ENCODE data around the gene MBNL3.
"Not testable (repeated sequence)": the region's sequence is repeated elsewhere in the genome, so short reads cannot be mapped to it uniquely, and the experiment has no call there.

Gene MBNL3

DNA sequence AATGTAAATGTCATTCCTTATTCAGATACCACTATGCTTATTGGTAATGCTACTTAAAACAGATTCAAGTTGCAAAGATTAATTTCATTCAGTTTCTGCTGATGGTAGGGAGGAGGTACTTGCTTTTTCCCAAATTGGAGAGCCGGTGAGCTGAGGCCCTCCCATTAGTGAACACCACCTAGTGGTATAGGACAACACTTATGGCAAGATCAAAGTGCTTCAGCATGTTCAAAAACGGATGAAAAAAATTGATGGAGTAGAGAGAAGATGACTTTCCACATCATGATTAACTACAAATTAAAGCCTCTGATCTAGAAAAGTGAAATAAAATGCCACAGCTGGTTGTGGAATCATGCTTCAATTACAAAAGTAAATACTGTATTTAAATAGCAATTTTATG lies 112.9 kb downstream of the MBNL3 start:
- no peak overlapping the region for H2AFZ ChIP-seq (ENCODE audit: low read depth, low read length)
- no peak overlapping the region for H3K4me3 ChIP-seq (ENCODE audit: low read length)
- H3K9me3 ChIP-seq (ENCODE audit: low read length), result no peaks in the 10 kb centered on the region
- H3K27me3 ChIP-seq (ENCODE audit: insufficient read depth, low read length), result no peaks in the 10 kb centered on the region
- H3K36me3 ChIP-seq (ENCODE audit: insufficient read depth, low read length), result no peaks in the 10 kb centered on the region
- H3K4me1 ChIP-seq (ENCODE audit: insufficient read depth, low read length), result no peaks in the 10 kb centered on the region

DNA sequence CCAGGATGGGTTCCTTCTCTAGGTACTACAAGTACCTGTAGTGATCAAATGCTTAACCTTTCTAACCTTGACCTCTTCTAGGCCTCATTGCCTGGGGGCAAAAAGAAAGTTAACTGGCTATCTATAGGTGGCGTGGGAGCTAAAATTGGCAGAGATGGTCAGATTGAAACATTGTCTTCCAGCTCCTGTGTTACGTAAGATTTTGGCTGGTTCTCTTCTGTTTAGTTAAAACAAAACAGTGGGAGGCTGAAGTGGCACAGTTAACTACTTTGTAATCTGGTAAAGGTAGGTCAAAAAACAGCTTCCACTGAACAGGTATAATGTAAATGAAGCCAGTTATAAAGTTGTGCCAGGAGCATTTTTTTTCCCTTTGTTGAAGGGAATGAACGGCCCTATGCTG lies 115.2 kb downstream of the MBNL3 start:
- H3K4me3 ChIP-seq (ENCODE audit: low read length), result no peak overlapping the region
- no peak overlapping the region for H2AFZ ChIP-seq (ENCODE audit: low read depth, low read length)
- no peaks in the 10 kb centered on the region for H3K36me3 ChIP-seq (ENCODE audit: insufficient read depth, low read length)
- no peaks in the 10 kb centered on the region for H3K27me3 ChIP-seq (ENCODE audit: insufficient read depth, low read length)
- no peaks in the 10 kb centered on the region for H3K9me3 ChIP-seq (ENCODE audit: low read length)
- no peaks in the 10 kb centered on the region for H3K4me1 ChIP-seq (ENCODE audit: insufficient read depth, low read length)

DNA sequence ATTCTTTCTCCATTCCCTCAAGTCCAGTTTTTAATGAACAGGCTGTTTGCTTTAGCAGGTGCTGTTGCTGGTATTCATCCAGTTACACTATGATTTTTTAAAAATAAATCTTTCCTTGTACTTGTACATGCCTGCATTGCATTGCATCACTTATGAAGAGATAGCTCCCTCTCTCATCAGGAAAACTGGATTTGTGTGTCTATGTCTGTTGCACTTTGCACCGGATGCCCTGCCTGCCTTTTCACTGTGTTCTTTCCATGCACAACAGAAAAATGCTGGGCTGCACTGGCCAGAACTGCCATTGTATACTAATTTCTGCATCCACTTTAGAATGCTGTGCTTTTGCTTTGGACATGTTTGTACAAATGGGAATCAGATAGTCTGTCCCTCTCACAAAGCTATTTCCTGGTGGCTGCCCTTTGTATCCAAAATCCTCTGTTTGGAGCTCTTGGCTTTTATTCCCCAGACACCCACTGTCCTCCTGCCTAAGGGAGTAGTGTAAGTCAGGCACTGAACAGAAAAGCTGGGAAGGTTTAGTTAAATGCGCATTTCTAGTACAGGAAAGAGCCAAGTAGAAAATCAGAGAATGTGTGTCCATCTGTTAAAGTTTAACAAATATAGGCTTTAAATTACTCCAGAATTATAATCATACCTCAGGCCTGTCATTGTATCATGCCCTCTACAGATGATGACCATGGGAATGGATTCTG lies 119.1 kb downstream of the MBNL3 start:
- H3K36me3 ChIP-seq (ENCODE audit: insufficient read depth, low read length), result no peaks in the 10 kb centered on the region
- no peak overlapping the region for H3K4me3 ChIP-seq (ENCODE audit: low read length)
- no peaks in the 10 kb centered on the region for H3K4me1 ChIP-seq (ENCODE audit: insufficient read depth, low read length)
- no peak overlapping the region for H2AFZ ChIP-seq (ENCODE audit: low read depth, low read length)
- H3K27me3 ChIP-seq (ENCODE audit: insufficient read depth, low read length), result no peaks in the 10 kb centered on the region
- H3K9me3 ChIP-seq (ENCODE audit: low read length), result no peaks in the 10 kb centered on the region

DNA sequence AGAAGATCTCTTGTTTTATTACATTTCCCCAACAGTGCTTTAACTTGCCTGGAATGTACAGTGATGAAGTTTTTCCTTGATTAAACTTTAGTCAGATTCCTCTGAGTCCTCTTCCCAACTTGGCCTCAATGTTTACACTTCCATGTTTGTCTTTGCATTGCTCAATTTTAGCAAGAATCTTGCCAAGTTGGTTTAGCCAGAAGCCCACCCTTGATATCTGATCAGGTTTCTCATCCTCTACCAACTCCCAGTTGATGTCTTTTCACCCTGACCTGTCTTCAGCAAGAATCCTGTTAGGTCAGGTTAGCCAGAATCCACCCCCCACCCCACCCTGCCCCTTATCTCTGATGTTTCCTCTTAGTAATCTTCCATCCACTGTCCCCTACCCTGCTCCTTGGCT lies 120.9 kb downstream of the MBNL3 start:
- Histone ChIP-seq H3K9me3 (ENCODE audit: low read length) (no peaks in the 10 kb centered on the region), H3K36me3 (ENCODE audit: insufficient read depth, low read length) (no peaks in the 10 kb centered on the region), H3K27me3 (ENCODE audit: insufficient read depth, low read length) (no peaks in the 10 kb centered on the region)

DNA sequence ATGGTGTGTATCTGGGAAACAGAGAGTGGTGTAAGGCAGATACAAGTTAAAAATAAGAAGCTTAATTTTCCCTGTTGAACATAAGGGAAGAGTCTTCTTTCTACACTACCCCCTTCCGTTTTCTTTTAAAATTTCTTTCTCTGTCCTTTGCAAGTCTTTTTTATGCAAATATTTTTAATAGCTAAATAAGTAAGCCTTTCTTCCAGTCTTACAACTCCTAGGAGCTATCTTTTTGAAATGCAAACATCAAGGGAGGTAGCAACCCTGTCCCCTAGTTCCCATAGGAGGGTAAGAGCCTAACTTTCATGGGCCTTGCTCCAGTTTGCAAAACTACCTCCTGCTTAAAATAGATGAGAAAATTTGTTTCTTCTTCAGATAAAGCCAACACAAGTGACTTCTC lies 121.5 kb downstream of the MBNL3 start:
- H3K27me3 ChIP-seq (ENCODE audit: insufficient read depth, low read length), result no peaks in the 10 kb centered on the region
- no peak overlapping the region for H2AFZ ChIP-seq (ENCODE audit: low read depth, low read length)
- no peak overlapping the region for H3K4me3 ChIP-seq (ENCODE audit: low read length)
- H3K36me3 ChIP-seq (ENCODE audit: insufficient read depth, low read length), result no peaks in the 10 kb centered on the region
- no peaks in the 10 kb centered on the region for H3K9me3 ChIP-seq (ENCODE audit: low read length)
- no peaks in the 10 kb centered on the region for H3K4me1 ChIP-seq (ENCODE audit: insufficient read depth, low read length)

More for the DNA sequence above, 120.9 kb downstream of the MBNL3 start:
- no peaks in the 10 kb centered on the region for H3K4me1 ChIP-seq (ENCODE audit: insufficient read depth, low read length)
- no peak overlapping the region for H2AFZ ChIP-seq (ENCODE audit: low read depth, low read length)
- no peak overlapping the region for H3K4me3 ChIP-seq (ENCODE audit: low read length)

DNA sequence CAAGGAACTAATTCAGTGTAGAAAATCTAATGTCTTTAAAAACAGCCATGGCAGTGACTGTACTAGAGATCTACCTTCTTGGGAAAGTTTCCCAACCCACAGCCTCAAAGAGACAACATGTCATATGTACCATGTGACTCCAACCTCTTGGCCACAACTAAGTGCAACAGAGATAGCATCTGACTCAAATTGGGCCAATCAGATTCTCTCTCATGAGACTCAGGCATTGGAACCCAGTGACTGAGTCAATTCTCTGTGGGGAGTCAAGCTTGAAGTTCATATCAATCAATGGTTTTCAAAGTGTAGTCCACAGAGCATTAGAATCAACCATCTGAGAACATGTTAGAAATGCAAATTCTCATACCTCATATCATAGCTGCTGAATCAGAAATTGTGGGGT lies 123.3 kb downstream of the MBNL3 start:
- Histone ChIP-seq H3K36me3 (ENCODE audit: insufficient read depth, low read length) (no peaks in the 10 kb centered on the region), H3K27me3 (ENCODE audit: insufficient read depth, low read length) (no peaks in the 10 kb centered on the region), H3K4me1 (ENCODE audit: insufficient read depth, low read length) (no peaks in the 10 kb centered on the region), H3K9me3 (ENCODE audit: low read length) (no peaks in the 10 kb centered on the region), H3K4me3 (ENCODE audit: low read length) (no peak overlapping the region), H2AFZ (ENCODE audit: low read depth, low read length) (no peak overlapping the region)

DNA sequence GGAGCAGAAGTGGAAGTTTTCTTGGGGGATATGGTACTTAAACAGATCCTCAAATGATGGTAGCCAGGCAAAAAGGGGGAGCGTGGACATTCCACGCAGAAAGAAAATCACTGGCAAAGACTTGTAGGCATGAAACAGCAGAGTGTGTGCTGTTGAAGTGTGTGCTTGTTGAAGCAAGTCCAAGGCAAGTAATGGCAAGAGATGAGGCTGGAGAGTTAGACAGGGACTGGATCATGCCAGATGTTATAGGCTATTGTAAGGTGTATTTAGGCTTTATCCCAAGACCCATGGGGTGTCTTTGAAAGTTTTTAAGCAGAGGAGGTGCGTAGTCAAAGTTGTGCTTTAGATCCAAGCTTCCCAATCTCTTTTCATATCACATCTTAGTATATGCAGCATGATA lies 124.5 kb downstream of the MBNL3 start:
- Histone ChIP-seq H3K36me3 (ENCODE audit: insufficient read depth, low read length) (no peaks in the 10 kb centered on the region), H3K4me3 (ENCODE audit: low read length) (no peak overlapping the region), H3K27me3 (ENCODE audit: insufficient read depth, low read length) (no peaks in the 10 kb centered on the region), H3K9me3 (ENCODE audit: low read length) (no peaks in the 10 kb centered on the region), H3K4me1 (ENCODE audit: insufficient read depth, low read length) (no peaks in the 10 kb centered on the region), H2AFZ (ENCODE audit: low read depth, low read length) (no peak overlapping the region)

DNA sequence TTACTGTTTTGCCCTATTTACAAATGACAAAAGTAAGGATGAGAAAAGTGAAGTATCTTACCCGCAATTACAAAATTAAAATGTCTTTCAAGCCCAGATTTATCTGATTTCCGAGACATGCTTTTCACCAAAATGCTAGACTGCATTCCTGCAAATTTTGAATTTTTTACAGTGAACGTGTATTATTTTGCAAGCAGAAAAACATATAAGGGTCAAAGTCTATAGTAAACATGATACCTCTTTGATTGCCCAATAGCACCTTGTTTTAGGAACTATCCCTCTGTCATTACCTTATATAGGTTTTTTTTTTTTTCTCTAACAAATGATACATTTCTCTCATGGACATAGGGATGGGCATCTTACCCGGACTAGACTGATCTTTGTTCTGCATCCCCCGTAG lies 135.4 kb downstream of the MBNL3 start:
- no peaks in the 10 kb centered on the region for H3K4me1 ChIP-seq (ENCODE audit: insufficient read depth, low read length)
- H3K27me3 ChIP-seq (ENCODE audit: insufficient read depth, low read length), result no peaks in the 10 kb centered on the region
- H3K36me3 ChIP-seq (ENCODE audit: insufficient read depth, low read length), result no peaks in the 10 kb centered on the region
- no peak overlapping the region for H3K4me3 ChIP-seq (ENCODE audit: low read length)
- H2AFZ ChIP-seq (ENCODE audit: low read depth, low read length), result no peak overlapping the region
- H3K9me3 ChIP-seq (ENCODE audit: low read length), result no peaks in the 10 kb centered on the region

DNA sequence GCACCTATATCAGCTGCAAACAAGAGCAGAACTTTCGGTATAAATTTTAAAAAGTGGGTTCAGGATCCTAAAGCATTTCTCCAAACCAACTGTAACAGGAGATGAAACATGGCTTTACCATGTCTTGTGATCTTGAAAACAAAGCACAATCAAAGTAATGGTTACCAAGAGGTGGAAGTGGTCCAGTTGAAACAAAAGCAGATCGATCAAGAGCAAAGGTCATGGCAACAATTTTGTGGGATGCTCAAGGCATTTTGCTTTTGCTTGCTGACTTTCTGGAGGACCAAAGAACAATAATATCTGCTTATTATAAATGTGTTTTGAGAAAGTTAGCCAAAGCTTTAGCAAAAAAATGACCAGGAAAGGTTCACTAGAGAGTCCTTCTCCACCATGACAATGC lies 152.7 kb downstream of the MBNL3 start:
- no peak overlapping the region for H3K4me3 ChIP-seq (ENCODE audit: low read length)
- no peaks in the 10 kb centered on the region for H3K9me3 ChIP-seq (ENCODE audit: low read length)
- H3K36me3 ChIP-seq (ENCODE audit: insufficient read depth, low read length), result no peaks in the 10 kb centered on the region
- H2AFZ ChIP-seq (ENCODE audit: low read depth, low read length), result no peak overlapping the region
- H3K4me1 ChIP-seq (ENCODE audit: insufficient read depth, low read length), result no peaks in the 10 kb centered on the region
- no peaks in the 10 kb centered on the region for H3K27me3 ChIP-seq (ENCODE audit: insufficient read depth, low read length)

DNA sequence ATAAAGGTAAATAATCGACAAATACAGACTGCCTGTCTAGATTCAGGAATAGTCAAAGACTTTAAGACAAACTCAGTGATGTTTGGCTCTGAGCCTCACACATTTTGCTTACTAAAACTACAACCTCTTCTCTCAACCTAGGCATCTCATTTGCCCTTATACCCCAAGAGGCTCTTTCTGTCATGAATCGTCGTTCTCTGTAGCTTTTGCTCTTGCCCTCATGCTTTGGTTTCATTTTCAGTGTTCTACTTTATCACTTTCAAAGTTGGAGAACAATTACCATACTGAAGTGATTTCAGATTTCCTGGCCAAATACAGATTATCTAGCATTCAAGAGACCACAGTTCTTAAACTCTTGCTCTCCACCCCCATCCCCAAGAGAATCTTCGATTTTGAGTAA lies 155.5 kb downstream of the MBNL3 start:
- Histone ChIP-seq H2AFZ (ENCODE audit: low read depth, low read length) (no peak overlapping the region), H3K36me3 (ENCODE audit: insufficient read depth, low read length) (no peaks in the 10 kb centered on the region), H3K9me3 (ENCODE audit: low read length) (no peaks in the 10 kb centered on the region), H3K4me3 (ENCODE audit: low read length) (no peak overlapping the region), H3K27me3 (ENCODE audit: insufficient read depth, low read length) (no peaks in the 10 kb centered on the region), H3K4me1 (ENCODE audit: insufficient read depth, low read length) (no peaks in the 10 kb centered on the region)

DNA sequence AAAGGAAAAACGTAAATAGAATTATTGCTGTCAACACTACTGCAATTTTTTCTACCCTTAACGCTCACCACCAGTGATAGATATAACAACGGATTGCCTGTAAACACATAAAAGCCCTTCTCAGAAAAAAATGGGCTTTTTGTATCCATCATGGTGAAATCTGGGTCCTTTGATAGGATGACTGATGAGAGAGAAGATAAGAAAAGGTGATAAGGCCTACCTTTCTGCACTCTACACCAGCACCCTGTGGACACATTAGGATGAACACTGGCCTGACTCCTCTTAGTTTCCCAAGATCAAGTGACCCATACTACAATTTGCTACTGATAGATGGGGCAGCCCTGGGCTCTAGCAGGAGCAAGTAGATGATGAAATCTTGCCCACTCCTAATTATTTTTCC lies 157.3 kb downstream of the MBNL3 start:
- Histone ChIP-seq H3K27me3 (ENCODE audit: insufficient read depth, low read length) (no peaks in the 10 kb centered on the region), H3K9me3 (ENCODE audit: low read length) (no peaks in the 10 kb centered on the region), H3K4me1 (ENCODE audit: insufficient read depth, low read length) (no peaks in the 10 kb centered on the region), H3K36me3 (ENCODE audit: insufficient read depth, low read length) (no peaks in the 10 kb centered on the region), H3K4me3 (ENCODE audit: low read length) (no peak overlapping the region), H2AFZ (ENCODE audit: low read depth, low read length) (no peak overlapping the region)

DNA sequence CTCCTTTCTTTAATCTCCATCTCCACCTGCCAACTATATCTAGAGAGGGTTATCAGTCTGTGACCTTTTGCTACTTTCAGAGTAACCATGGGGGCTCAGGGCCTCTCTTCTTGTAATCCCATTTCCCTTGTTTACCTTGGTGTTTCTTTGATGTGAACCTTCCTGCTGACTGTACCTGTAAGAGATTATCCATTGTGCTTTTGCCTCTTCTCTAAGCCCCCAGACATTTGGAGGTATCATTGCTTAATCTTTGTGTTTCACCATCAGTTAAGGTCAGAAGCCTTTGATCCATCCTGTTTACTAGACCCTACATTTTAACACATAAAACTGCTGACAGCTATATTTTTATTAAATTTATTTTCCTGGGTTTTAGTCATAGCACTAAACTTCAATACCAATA lies 157.8 kb downstream of the MBNL3 start:
- H3K36me3 ChIP-seq (ENCODE audit: insufficient read depth, low read length), result no peaks in the 10 kb centered on the region
- no peaks in the 10 kb centered on the region for H3K9me3 ChIP-seq (ENCODE audit: low read length)
- H2AFZ ChIP-seq (ENCODE audit: low read depth, low read length), result no peak overlapping the region
- no peaks in the 10 kb centered on the region for H3K27me3 ChIP-seq (ENCODE audit: insufficient read depth, low read length)
- no peaks in the 10 kb centered on the region for H3K4me1 ChIP-seq (ENCODE audit: insufficient read depth, low read length)
- H3K4me3 ChIP-seq (ENCODE audit: low read length), result no peak overlapping the region

DNA sequence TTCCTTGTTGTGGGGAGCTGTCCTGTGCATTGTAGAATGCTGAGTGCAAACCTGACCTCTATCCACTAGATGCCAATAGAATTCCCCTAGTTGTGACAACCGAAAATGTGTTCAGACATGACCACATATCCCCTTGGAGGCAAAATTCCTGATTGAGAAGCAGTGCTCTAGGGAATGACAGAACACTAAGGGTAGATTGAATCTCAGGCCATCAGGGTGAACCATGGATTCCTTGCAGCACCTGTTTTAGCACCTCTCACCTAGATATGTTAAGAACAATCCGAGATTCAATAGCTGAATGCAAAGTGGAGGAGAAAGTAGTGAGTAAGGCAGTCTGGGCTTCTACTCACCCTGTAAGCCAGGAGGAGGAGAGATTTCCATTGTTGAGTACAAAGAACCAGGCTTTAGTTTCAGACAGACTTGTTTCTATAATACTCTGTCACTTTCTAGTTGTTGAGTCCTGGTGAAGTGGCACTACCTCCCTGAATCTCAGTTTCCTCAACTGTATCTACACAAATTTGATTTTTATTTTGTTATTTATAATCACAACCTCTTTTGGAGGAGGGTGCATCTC lies 158.6 kb downstream of the MBNL3 start:
- no peaks in the 10 kb centered on the region for H3K9me3 ChIP-seq (ENCODE audit: low read length)
- no peak overlapping the region for H2AFZ ChIP-seq (ENCODE audit: low read depth, low read length)
- H3K27me3 ChIP-seq (ENCODE audit: insufficient read depth, low read length), result no peaks in the 10 kb centered on the region
- H3K4me3 ChIP-seq (ENCODE audit: low read length), result no peak overlapping the region
- H3K4me1 ChIP-seq (ENCODE audit: insufficient read depth, low read length), result no peaks in the 10 kb centered on the region
- no peaks in the 10 kb centered on the region for H3K36me3 ChIP-seq (ENCODE audit: insufficient read depth, low read length)

DNA sequence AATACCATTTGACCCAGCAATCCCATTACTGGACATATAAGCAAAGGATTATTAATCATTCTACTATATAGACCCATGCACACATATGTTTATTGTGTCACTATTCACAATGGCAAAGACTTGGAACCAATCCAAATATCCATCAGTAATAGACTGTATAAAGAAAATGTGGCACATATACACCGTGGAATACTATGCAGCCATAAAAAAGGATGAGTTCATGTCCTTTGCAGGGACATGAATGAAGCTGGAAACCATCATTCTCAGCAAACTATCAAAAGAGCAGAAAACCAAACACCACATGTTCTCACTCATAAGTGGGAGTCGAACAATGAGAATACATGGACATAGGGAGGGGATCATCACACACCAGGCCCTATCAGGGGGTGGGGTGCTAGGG lies 161.9 kb downstream of the MBNL3 start:
- not testable (repeated sequence) for H3K4me1 ChIP-seq (ENCODE audit: insufficient read depth, low read length); H3K27me3 ChIP-seq (ENCODE audit: insufficient read depth, low read length); H3K36me3 ChIP-seq (ENCODE audit: insufficient read depth, low read length); H3K9me3 ChIP-seq (ENCODE audit: low read length); H3K4me3 ChIP-seq (ENCODE audit: low read length); H2AFZ ChIP-seq (ENCODE audit: low read depth, low read length)
